Measurements from ENCODE around the gene RAD23A.

DNA sequence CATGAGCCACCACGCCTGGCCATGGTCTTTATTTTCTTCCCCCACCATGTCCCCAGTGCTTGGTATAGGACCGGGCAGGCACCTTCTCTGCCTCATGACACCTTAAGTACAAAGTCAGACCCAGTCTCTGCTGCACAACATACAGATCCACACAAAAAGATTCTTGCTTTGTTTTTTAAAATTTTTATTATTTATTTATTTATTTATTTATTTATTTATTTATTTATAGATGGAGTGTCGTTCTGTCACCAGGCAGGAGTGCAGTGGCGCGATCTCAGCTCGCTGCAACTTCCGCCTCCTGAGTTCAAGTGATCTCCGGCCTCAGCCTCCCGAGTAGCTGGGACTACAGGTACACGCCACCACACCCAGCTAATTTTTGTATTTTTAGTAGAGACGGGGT is 47.1 kb downstream of the RAD23A start:
- TF ChIP-seq POLR2AphosphoS5 (IDR thresholded peaks at IDR 0.05; ENCODE audit: low read depth, low read length) = no peak
- TF ChIP-seq REST (IDR thresholded peaks at IDR 0.05; ENCODE audit: insufficient read depth in 1 of 2, low read depth in 2 of 2, low read length in 2 of 2) = no peak
- no peak for TF ChIP-seq SIN3A (IDR thresholded peaks at IDR 0.05; ENCODE audit: borderline replicate concordance, insufficient read depth, low read length)
- TF ChIP-seq TAF1 (IDR thresholded peaks at IDR 0.05; ENCODE audit: borderline replicate concordance, insufficient read depth, low read length) = no peak
- TF ChIP-seq FOXP2 (optimal IDR thresholded peaks at IDR 0.05; ENCODE audit: borderline replicate concordance, extremely low read depth, extremely low read length, insufficient read depth) = no peak

All from PFSK-1 (cell line).